HG03378 (cell line): ENCODE data around the gene WASHC3.
"Not testable (repeated sequence)": the region's sequence is repeated elsewhere in the genome, so short reads cannot be mapped to it uniquely, and the experiment has no call there.

ENCODE experiments used
- ATAC-seq: cut with Tn5 transposase; IDR thresholded peaks from one replicate; pipeline ENCODE4 v1.9.1; 2021; ENCODE audit warnings: mild to moderate bottlenecking, moderate library complexity; ENCODE audit not compliant: unreplicated experiment

Gene WASHC3

GRCh38 chr12:102051431-102051965 is 10.3 kb downstream of the WASHC3 start:
- no peak for ATAC-seq

DNA sequence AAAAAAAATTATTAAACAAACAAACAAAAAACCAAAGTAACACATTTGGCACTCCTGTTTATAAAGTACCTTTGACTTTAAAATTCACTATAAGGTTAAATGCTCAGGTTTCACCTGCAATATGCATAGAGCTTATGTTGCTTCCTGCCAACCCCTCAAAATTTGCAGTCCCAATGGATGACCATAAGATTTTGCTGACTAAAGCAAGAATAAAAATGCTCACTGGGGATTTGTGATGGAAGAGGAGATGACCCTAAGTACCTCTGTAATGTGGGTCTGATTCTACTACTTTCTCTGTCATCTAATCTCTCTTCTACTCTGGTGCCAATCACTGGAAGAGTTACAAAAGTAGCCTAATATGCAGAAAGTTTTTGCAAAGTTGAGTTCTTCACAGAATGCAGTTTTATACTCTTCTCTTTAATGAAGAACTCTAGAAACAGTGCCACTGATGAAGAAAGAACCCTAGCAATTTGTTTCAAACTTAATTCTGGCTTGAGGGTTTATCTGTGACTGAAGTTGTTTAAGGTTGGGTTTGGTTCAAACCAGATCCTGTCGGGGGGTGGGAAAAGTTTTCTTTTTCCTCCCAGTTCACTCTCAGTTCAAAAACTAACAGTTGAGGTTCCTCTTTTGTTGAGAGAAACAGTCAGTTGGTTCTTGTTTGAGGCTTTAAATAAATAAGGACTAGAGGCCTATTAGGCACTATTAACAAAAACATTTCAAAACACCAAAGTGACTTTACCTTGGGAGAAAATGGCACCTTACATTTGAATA is 10.9 kb downstream of the WASHC3 start:
- ATAC-seq: no peak

- ATAC-seq: no peak
Measured at GRCh38 chr12:102043928-102044327, 17.9 kb downstream of the WASHC3 start.

DNA sequence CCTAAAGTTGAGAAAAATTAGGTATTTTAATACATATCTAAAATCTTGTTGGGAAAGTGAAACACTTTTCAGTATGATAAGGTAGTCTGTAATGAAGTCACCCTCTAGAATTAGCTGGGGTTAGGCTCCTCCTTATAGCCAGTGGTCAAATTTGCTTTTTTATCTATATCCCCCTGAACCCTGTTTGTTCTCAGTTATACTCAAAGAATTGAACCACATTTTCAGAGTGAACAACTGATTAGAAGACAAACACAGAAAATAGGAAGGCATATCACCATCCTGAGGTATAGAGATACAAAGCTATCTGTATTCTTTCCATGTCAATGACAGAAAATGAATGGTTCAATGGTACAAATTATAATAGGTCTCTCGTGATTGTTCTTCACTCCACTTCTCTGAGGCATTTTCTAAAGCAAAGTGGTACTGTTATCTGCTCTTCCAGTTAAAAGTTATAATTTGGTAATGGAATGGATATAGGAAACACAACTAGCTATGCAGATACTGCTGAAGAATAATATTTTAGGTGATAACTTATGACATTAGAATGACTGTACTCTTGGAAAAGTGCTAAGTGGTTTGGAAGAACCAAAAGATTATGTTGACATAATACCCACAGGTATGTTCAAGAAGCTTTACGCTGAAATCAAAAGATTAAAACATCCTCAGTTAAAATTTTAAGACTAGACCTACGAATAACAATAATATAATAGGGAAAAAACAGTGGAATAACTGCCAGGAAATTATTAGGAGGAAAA is 27.6 kb downstream of the WASHC3 start:
- no peak for ATAC-seq

- ATAC-seq: no peak
Measured at GRCh38 chr12:102031852-102032251, 29.9 kb downstream of the WASHC3 start.

- ATAC-seq: no peak
Measured at GRCh38 chr12:102029141-102029540, 32.6 kb downstream of the WASHC3 start.

DNA sequence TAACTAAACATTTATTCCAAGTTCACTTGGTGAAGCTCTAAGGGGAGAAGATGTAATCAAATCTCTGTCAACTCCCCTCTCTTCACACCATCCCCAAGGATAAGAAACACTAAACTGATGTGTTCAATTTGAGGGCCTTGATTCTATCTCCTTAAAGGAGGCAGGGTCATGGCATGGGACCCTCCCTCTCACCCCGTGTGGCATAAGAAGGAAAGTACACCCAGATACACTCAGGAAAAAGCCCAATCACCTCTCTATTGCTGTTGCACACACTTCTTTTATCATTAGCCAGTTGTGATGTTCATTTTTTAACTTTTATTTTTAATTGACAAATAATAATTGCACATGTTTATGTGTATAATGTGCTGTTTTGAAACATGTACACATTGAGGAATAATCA is 35.1 kb downstream of the WASHC3 start:
- ATAC-seq: no peak

DNA sequence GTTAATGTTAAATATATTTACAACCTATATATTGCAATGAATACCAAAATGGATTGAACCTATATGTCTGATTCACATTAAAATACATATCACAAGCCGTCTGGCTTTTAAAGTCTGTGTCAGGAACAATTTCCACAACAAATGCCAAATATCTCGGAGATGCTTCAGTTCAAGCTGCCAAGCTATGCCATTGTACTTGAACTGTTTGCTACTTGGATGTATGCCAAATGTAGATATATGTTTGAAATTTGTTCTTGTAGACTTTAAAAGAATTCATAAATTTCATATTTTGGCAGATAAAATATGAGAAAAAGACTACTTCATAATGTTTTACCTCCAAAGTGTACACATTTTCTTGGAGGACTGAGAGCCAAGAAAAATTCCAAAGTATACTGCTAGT is 37.0 kb downstream of the WASHC3 start:
- no peak for ATAC-seq

GRCh38 chr12:102023343-102023930 is 38.4 kb downstream of the WASHC3 start:
- no peak for ATAC-seq

GRCh38 chr12:102022286-102022685 is 39.5 kb downstream of the WASHC3 start:
- ATAC-seq: no peak

- no peak for ATAC-seq
Measured at GRCh38 chr12:102021540-102022246, 40.1 kb downstream of the WASHC3 start.

DNA sequence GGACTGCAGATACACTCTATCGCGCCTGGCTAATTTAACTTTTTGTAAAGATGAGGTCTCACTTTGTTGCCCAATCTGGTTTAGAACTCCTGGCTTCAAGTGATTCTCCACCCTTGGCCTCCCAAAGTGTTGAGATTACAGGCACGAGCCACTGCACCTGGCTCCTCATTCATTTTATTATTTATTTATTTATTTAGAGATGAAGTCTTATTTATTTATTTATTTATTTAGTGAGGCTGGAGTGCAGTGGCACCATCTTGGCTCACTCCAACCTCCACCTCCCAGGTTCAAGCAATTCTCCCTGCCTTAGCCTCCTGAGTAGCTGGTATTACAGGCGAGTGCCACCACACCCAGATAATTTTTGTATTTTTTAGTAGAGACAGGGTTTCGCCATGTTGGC is 43.2 kb downstream of the WASHC3 start:
- ATAC-seq: not testable (repeated sequence)

GRCh38 chr12:102016472-102016871 is 45.3 kb downstream of the WASHC3 start:
- no peak for ATAC-seq

DNA sequence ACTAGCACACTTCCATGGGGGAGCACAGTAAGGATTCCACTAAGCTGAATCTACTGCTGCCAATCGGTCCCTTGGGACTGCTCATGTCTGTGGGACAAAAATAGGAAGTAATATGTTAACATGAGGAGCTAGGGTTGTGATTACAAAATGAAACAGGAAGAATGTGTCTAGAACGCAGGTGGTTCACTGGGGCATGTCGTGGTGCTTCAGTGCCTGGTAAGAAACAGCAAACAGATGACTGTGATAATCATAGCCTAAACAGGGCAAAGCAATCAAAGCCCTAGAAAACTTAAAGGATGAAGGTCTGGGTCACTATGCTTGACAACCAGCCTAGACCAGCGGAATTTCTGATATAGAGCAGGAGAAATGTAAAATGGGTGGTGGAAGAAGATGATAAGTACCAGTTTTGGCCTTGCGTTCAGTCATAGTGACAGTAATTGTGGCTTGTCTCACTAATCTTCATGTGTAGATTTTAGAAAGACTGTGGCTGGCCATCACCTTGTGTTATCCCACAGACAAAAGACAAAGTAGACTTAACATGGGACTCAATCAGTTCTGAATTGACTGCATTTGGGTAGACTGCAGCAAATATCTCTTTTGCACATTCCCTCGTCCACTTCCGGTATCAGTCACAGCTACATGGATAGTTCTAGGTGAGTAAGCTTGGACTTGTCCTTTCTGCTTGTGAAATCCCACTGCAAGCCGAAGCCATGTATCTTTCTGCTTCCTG is 51.4 kb downstream of the WASHC3 start:
- peak; percentile 88 for ATAC-seq

- no peak for ATAC-seq
Measured at GRCh38 chr12:102009796-102010195, 52.0 kb downstream of the WASHC3 start.

DNA sequence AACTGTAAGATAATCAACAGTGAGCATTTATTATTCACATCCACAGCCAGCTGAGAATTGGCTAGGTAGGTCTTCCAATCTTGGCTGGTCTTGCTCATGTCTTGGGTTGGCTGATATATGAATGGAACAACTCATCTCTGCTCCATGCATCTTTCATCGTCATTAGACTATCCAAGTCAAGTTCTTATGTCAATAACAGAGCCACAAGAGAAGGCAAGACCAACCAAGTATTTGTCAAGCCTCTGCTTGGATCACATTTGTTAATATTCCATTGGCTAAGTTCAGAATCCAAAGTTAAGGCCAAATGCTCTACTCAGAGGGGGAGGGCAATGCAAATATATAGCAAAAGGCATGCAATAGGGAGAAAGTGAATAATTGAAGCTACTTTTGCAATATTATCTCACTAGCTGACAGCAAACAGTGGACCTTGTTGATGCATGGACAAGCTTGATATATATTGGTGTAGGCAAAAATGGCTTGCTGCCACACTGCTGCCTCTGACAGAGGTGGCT is 53.1 kb downstream of the WASHC3 start:
- no peak for ATAC-seq

DNA sequence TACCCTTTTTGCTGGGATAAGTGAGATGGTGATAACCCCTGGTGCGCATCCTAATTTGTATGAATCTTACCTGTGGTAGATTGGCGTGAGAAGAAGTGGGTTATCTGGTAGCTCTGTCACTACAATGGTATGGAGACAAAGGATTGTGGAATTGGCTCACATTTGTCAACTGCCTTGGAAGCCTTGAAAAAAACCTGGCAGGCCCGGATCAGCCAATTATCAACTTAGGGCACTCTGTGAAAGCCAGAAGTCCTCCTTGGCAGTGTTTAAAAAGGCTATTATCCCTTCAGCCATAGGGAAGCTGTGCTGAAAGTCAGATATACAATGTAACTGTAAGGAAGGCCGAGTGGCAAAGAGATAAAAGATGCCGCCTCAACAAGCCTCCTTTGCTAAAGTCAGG is 56.5 kb downstream of the WASHC3 start:
- no peak for ATAC-seq

DNA sequence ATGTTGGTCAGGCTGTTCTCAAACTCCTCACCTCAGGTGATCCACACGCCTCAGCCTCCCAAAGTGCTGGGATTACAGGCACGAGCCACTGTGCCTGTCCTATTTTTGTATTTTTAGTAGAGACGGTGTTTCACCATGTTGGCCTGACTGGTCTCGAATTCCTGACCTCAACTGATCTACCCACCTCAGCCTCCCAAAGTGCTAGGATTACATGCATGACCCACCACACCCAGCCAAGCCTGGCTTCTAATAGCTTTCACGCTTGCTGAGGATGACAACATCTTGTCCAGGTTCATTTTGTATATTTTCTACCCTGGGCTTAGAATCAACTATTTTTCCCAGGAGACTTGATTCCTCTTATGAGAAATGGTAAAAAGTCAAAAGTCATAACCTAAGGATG is 64.7 kb downstream of the WASHC3 start:
- ATAC-seq: no peak

DNA sequence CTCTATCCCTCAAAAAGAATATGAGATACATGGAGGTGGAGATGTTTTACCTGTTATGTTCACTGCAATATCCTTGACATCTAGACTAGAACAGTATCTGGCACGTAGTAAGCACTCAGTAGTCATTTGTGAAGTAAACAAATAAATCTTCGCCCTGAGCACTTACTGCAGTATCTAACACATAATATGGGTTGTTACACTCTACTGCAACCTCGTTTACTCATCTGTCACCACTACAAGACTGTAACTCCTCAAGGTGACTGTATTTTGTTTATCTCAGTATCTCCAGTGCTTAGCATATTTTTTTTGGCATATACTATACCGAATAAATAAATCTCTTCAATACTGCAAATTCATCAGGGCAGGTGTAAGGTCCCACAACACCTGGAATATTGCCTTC is 66.1 kb downstream of the WASHC3 start:
- no peak for ATAC-seq

- no peak for ATAC-seq
Measured at GRCh38 chr12:101992091-101992490, 69.7 kb downstream of the WASHC3 start.
